Activated CD4-positive, alpha-beta T cell treated with anti-CD3 and anti-CD28 coated beads for 36 hours (primary cell): Measurements from ENCODE around the gene CDK8. TPM values are rescaled to one million over a fixed set of nuclear protein-coding genes. Genes with fewer than 3 reads are reported as not detected.
"Not testable (repeated sequence)": the region's sequence is repeated elsewhere in the genome, so short reads cannot be mapped to it uniquely, and the experiment has no call there.

Experiments
- ATAC-seq: fragments of 200-7000 bp; cut with Tn5 transposase; one replicate; pipeline ENCODE4 v1.10.0; 2021; ENCODE audit warnings: mild to moderate bottlenecking, moderate library complexity
- CTCF ChIA-PET: fragments of 350-600 bp; sonication (Branson Sonifier 250); formaldehyde crosslinking; loops from one replicate; lab custom pipeline; 2021; ENCODE audit warnings: antibody characterized with exemption; lab: Charles Lee
- POLR2A ChIA-PET: fragments of 350-600 bp; sonication (Branson Sonifier 250); formaldehyde crosslinking; loops from one replicate; lab custom pipeline; 2021; ENCODE audit warnings: antibody characterized with exemption, inconsistent platforms; lab: Charles Lee
- DNase-seq: peaks from one replicate; pipeline ENCODE4 v3.0.0-alpha.2; 2020
- H3K27ac Mint-ChIP-seq: one replicate; pipeline ENCODE4 v1.8.0; 2021; ENCODE audit warnings: mixed read lengths
- H3K27me3 Mint-ChIP-seq: one replicate; pipeline ENCODE4 v1.8.0; 2021; ENCODE audit warnings: mixed read lengths
- H3K36me3 Mint-ChIP-seq: one replicate; pipeline ENCODE4 v1.8.0; 2021; ENCODE audit warnings: low read depth, mixed read lengths
- H3K4me1 Mint-ChIP-seq: one replicate; pipeline ENCODE4 v1.8.0; 2021; ENCODE audit warnings: mixed read lengths
- H3K4me3 Mint-ChIP-seq: one replicate; pipeline ENCODE4 v1.8.0; 2021; ENCODE audit warnings: mild to moderate bottlenecking, moderate library complexity, mixed read lengths
- H3K9me3 Mint-ChIP-seq: one replicate; pipeline ENCODE4 v1.8.0; 2021; ENCODE audit warnings: low read depth, mixed read lengths
- intact Hi-C, 2 experiments: fragments of 100-400 bp; cut with DNase I in 1 of 2; cut with micrococcal nuclease in 1 of 2; formaldehyde crosslinking; loops; one replicate each; pipeline versions ENCODE4 v1.14.2 to v1.15.1; 2022 to 2024; cut with DNase I, micrococcal nuclease
- total RNA-seq, 2 experiments: library from RNA; stranded (reverse); gene quantifications; one replicate each; pipeline ENCODE4 v1.2.3, GENCODE V29; 2021

Gene CDK8
- total RNA-seq, 2 experiments from 2014 or later: 17.4 to 24.3 TPM

GRCh38 chr13:26280822-26281221 lies 26.9 kb downstream of the CDK8 start:
- no peak overlapping the region for H3K27ac Mint-ChIP-seq
- H3K36me3 Mint-ChIP-seq: peaks cover 15% of the 10 kb centered on the region
- ATAC-seq: no peak
- peaks cover 11% of the 10 kb centered on the region for H3K4me1 Mint-ChIP-seq
- DNase-seq: peak; percentile 6
- ChIA-PET POLR2A (no interaction called here), CTCF (interaction anchor here (1.0 kb wide), 1 partner anchor 13 kb away, joined by 3 read pairs; no protein-coding TSS in a partner anchor)
- intact Hi-C loops: no loop called here
- no peak overlapping the region for H3K4me3 Mint-ChIP-seq
- H3K27me3 Mint-ChIP-seq: no peaks in the 10 kb centered on the region
- H3K9me3 Mint-ChIP-seq: peaks cover 7% of the 10 kb centered on the region

GRCh38 chr13:26285911-26286310 lies 32.0 kb downstream of the CDK8 start:
- H3K36me3 Mint-ChIP-seq, H3K4me3 Mint-ChIP-seq, intact Hi-C loops, DNase-seq, H3K27ac Mint-ChIP-seq, H3K27me3 Mint-ChIP-seq, CTCF ChIA-PET, POLR2A ChIA-PET, ATAC-seq, H3K4me1 Mint-ChIP-seq: not testable (repeated sequence)
- H3K9me3 Mint-ChIP-seq: peaks cover 12% of the 10 kb centered on the region

- H3K4me1 Mint-ChIP-seq, H3K27ac Mint-ChIP-seq, H3K27me3 Mint-ChIP-seq, H3K4me3 Mint-ChIP-seq, POLR2A ChIA-PET, intact Hi-C loops, DNase-seq, ATAC-seq, H3K36me3 Mint-ChIP-seq: not testable (repeated sequence)
- peaks cover 12% of the 10 kb centered on the region for H3K9me3 Mint-ChIP-seq
- CTCF ChIA-PET: interaction anchor here (0.7 kb wide), 1 partner anchor 1226 kb away, joined by 4 read pairs; no protein-coding TSS in a partner anchor
These were observed 34.9 kb downstream of the CDK8 start for GRCh38 chr13:26288838-26289237.

GRCh38 chr13:26295812-26296211 lies 41.9 kb downstream of the CDK8 start:
- peaks cover 20% of the 10 kb centered on the region for H3K4me1 Mint-ChIP-seq
- peaks cover 6% of the 10 kb centered on the region for H3K36me3 Mint-ChIP-seq
- ChIA-PET POLR2A (no interaction called here), CTCF (interaction anchor here (1.3 kb wide), 1 partner anchor 101 kb away, joined by 3 read pairs; no protein-coding TSS in a partner anchor)
- DNase-seq (no peak), ATAC-seq (no peak)
- no peaks in the 10 kb centered on the region for H3K27me3 Mint-ChIP-seq
- H3K4me3 Mint-ChIP-seq: no peak overlapping the region
- no peaks in the 10 kb centered on the region for H3K9me3 Mint-ChIP-seq
- intact Hi-C loops: no loop called here
- no peak overlapping the region for H3K27ac Mint-ChIP-seq

GRCh38 chr13:26299168-26299750 lies 45.3 kb downstream of the CDK8 start:
- ChIA-PET POLR2A (no interaction called here), CTCF (no interaction called here)
- H3K27me3 Mint-ChIP-seq: no peaks in the 10 kb centered on the region
- H3K36me3 Mint-ChIP-seq: peaks cover 5% of the 10 kb centered on the region
- no peak overlapping the region for H3K27ac Mint-ChIP-seq
- no peaks in the 10 kb centered on the region for H3K9me3 Mint-ChIP-seq
- no peak for DNase-seq
- H3K4me3 Mint-ChIP-seq: no peak overlapping the region
- H3K4me1 Mint-ChIP-seq: peaks cover 30% of the 10 kb centered on the region
- no peak for ATAC-seq
- intact Hi-C loops: no loop called here

- intact Hi-C loops: no loop called here
- no peak overlapping the region for H3K27ac Mint-ChIP-seq
- CTCF ChIA-PET: interaction anchor here (1.7 kb wide), 1 partner anchor 15 kb away, joined by 3 read pairs; no protein-coding TSS in a partner anchor
- DNase-seq: no peak
- H3K9me3 Mint-ChIP-seq: no peaks in the 10 kb centered on the region
- no peaks in the 10 kb centered on the region for H3K27me3 Mint-ChIP-seq
- no peak for ATAC-seq
- peaks cover 6% of the 10 kb centered on the region for H3K36me3 Mint-ChIP-seq
- H3K4me3 Mint-ChIP-seq: no peak overlapping the region
- POLR2A ChIA-PET: no interaction called here
- peaks cover 35% of the 10 kb centered on the region for H3K4me1 Mint-ChIP-seq
These were observed 46.2 kb downstream of the CDK8 start for GRCh38 chr13:26300140-26300539.

GRCh38 chr13:26305676-26306075 lies 51.7 kb downstream of the CDK8 start:
- Mint-ChIP-seq H3K27ac (no peak overlapping the region), H3K4me3 (no peak overlapping the region)

GRCh38 chr13:26307701-26308100 lies 53.8 kb downstream of the CDK8 start:
- Mint-ChIP-seq H3K27me3 (no peaks in the 10 kb centered on the region), H3K9me3 (peaks cover 4% of the 10 kb centered on the region), H3K36me3 (peaks cover 12% of the 10 kb centered on the region), H3K4me3 (no peak overlapping the region), H3K27ac (no peak overlapping the region), H3K4me1 (peaks cover 35% of the 10 kb centered on the region)
- ChIA-PET POLR2A (no interaction called here), CTCF (interaction anchor here (1.5 kb wide), 1 partner anchor 122 kb away, joined by 3 read pairs; no protein-coding TSS in a partner anchor)
- intact Hi-C loops: no loop called here
- ATAC-seq: no peak
- DNase-seq: no peak

More at GRCh38 chr13:26305676-26306075, 51.7 kb downstream of the CDK8 start:
- peaks cover 4% of the 10 kb centered on the region for H3K36me3 Mint-ChIP-seq
- ATAC-seq: no peak
- H3K4me1 Mint-ChIP-seq: peaks cover 39% of the 10 kb centered on the region
- DNase-seq: no peak
- POLR2A ChIA-PET: interaction anchor here (0.6 kb wide), 1 partner anchor 1319 kb away, joined by 6 read pairs; no protein-coding TSS in a partner anchor
- CTCF ChIA-PET: no interaction called here
- intact Hi-C loops: no loop called here
- no peaks in the 10 kb centered on the region for H3K27me3 Mint-ChIP-seq
- H3K9me3 Mint-ChIP-seq: no peaks in the 10 kb centered on the region

GRCh38 chr13:26308250-26308649 lies 54.3 kb downstream of the CDK8 start:
- peaks cover 4% of the 10 kb centered on the region for H3K9me3 Mint-ChIP-seq
- no peaks in the 10 kb centered on the region for H3K27me3 Mint-ChIP-seq
- CTCF ChIA-PET: interaction anchor here (0.6 kb wide), 1 partner anchor 39 kb away, joined by 3 read pairs; no protein-coding TSS in a partner anchor
- H3K27ac Mint-ChIP-seq: no peak overlapping the region
- POLR2A ChIA-PET: no interaction called here
- H3K4me1 Mint-ChIP-seq: peaks cover 41% of the 10 kb centered on the region
- intact Hi-C loops: no loop called here
- H3K4me3 Mint-ChIP-seq: no peak overlapping the region
- ATAC-seq (no peak), DNase-seq (no peak)
- H3K36me3 Mint-ChIP-seq: peaks cover 15% of the 10 kb centered on the region

- Mint-ChIP-seq H3K9me3 (peaks cover 4% of the 10 kb centered on the region), H3K27me3 (no peaks in the 10 kb centered on the region), H3K27ac (no peak overlapping the region), H3K4me3 (no peak overlapping the region), H3K36me3 (peaks cover 15% of the 10 kb centered on the region), H3K4me1 (peaks cover 45% of the 10 kb centered on the region)
- DNase-seq (no peak), ATAC-seq (no peak)
- intact Hi-C loops: no loop called here
- POLR2A ChIA-PET: no interaction called here
- CTCF ChIA-PET: interaction anchor here (0.6 kb wide), 1 partner anchor 39 kb away, joined by 3 read pairs; no protein-coding TSS in a partner anchor
These were observed 54.9 kb downstream of the CDK8 start for GRCh38 chr13:26308836-26309235.

GRCh38 chr13:26310003-26310402 lies 56.1 kb downstream of the CDK8 start:
- Mint-ChIP-seq H3K27me3 (no peaks in the 10 kb centered on the region), H3K4me3 (no peak overlapping the region), H3K27ac (peak overlapping the region; percentile 65), H3K9me3 (peaks cover 4% of the 10 kb centered on the region), H3K36me3 (peaks cover 13% of the 10 kb centered on the region), H3K4me1 (peaks cover 41% of the 10 kb centered on the region)
- intact Hi-C loops: no loop called here
- ATAC-seq (no peak), DNase-seq (no peak)
- POLR2A ChIA-PET: no interaction called here
- CTCF ChIA-PET: interaction anchor here (0.6 kb wide), 2 partner anchors 91 to 710 kb away, joined by 3 to 4 read pairs; no protein-coding TSS in a partner anchor

- H3K4me1 Mint-ChIP-seq: peaks cover 40% of the 10 kb centered on the region
- H3K27me3 Mint-ChIP-seq: no peaks in the 10 kb centered on the region
- ChIA-PET POLR2A (interaction anchor here (0.7 kb wide), 1 partner anchor 88 kb away, joined by 5 read pairs; the partner anchor contains the start of gene RNF6), CTCF (interaction anchor here (0.6 kb wide), 1 partner anchor 90 kb away, joined by 3 read pairs; no protein-coding TSS in a partner anchor)
- H3K4me3 Mint-ChIP-seq: no peak overlapping the region
- no peak for ATAC-seq
- DNase-seq: no peak
- H3K27ac Mint-ChIP-seq: peak overlapping the region; percentile 65
- H3K36me3 Mint-ChIP-seq: peaks cover 13% of the 10 kb centered on the region
- intact Hi-C loops: no loop called here
- peaks cover 4% of the 10 kb centered on the region for H3K9me3 Mint-ChIP-seq
These were observed 56.5 kb downstream of the CDK8 start for GRCh38 chr13:26310470-26310869.
